Transverse colon (tissue), 4 donors: Measurements from ENCODE around the gene SYT1. TPM values are rescaled to one million over a fixed set of nuclear protein-coding genes. Genes with fewer than 3 reads are reported as not detected.
A peak's percentile ranks its signal among the peaks of the same experiment; 100 is the strongest.

ENCODE experiments used
- DNase-seq: peaks from one replicate; pipeline ENCODE4 v3.0.0-alpha.2; 2019
- H3K27ac ChIP-seq, 4 donors: fragments of 200-600 bp; sonication (generic); 2 replicates each; pipeline ENCODE4 v1.5.1; 2016 to 2018; ENCODE audit warnings: inconsistent platforms in 4 of 4
- H3K27me3 ChIP-seq: fragments of 200-600 bp; sonication (generic); 2 replicates; pipeline ENCODE4 v1.5.1; 2017; ENCODE audit warnings: inconsistent platforms
- H3K36me3 ChIP-seq, 4 donors: fragments of 200-600 bp; sonication (generic); 2 replicates each; pipeline ENCODE4 v1.5.1; 2017 to 2019; ENCODE audit warnings: inconsistent platforms in 4 of 4
- H3K4me1 ChIP-seq, 4 donors: fragments of 200-600 bp; sonication (generic); 2 replicates each; pipeline ENCODE4 v1.5.1; 2017 to 2020; ENCODE audit warnings: inconsistent platforms in 4 of 4
- H3K4me3 ChIP-seq, 4 donors: fragments of 200-600 bp; sonication (generic); 1 replicate in 1 of 4; 2 replicates in 3 of 4; pipeline versions ENCODE4 v1.5.1 to v1.6.1; 2017 to 2019; ENCODE audit warnings: inconsistent platforms in 4 of 4
- H3K9me3 ChIP-seq, 2 donors: fragments of 200-600 bp; sonication (generic); 2 replicates each; pipeline ENCODE4 v1.5.1; 2017 to 2019; ENCODE audit warnings: inconsistent platforms in 2 of 2
- CTCF ChIP-seq, 5 experiments: fragments of 200-600 bp in 3 of 5; fragments of 450-650 bp in 2 of 5; sonication (generic) in 3 of 5; IDR thresholded peaks; 1 replicate in 2 of 5; 2 replicates in 3 of 5; pipeline ENCODE4 v1.5.1; 2016 to 2017; ENCODE audit warnings: antibody characterized with exemption in 5 of 5, inconsistent platforms in 3 of 5, mild to moderate bottlenecking in 2 of 5, moderate library complexity in 1 of 5
- EP300 ChIP-seq: sonication (generic); formaldehyde crosslinking; IDR thresholded peaks from one replicate; pipeline ENCODE4 v1.6.1; 2017; ENCODE audit warnings: antibody characterized with exemption, low read depth
- POLR2A ChIP-seq: fragments of 450-650 bp; IDR thresholded peaks from one replicate; pipeline ENCODE4 v1.6.1; 2016; ENCODE audit warnings: antibody characterized with exemption, mild to moderate bottlenecking, moderate library complexity
- POLR2AphosphoS5 ChIP-seq, 3 donors: sonication (generic); formaldehyde crosslinking; IDR thresholded peaks; one replicate each; pipeline ENCODE4 v1.6.1; 2016; ENCODE audit warnings: antibody characterized with exemption in 3 of 3
- WGBS, 2 donors: methylation state at CpG; one replicate each; pipeline ENCODE4 v1.1.5; 2018; ENCODE audit warnings: low coverage in 1 of 2; 5-methylcytosine and 5-hydroxymethylcytosine counted together
- in situ Hi-C, 4 donors: fragments of 200-750 bp; cut with MboI; loops; one replicate each; pipeline versions ENCODE4 v1.15.0 to v1.15.1; 2017; ENCODE audit warnings: low sequenced_read_pairs in 3 of 4, low pct_ligation_motif_present in 1 of 4, low pct_unique_long_range_greater_than_20kb in 1 of 4
- intact Hi-C: fragments of 100-400 bp; cut with DNase I; formaldehyde crosslinking; loops from one replicate; pipeline ENCODE4 v1.15.1; 2023; ENCODE audit warnings: low total_unique reads
- total RNA-seq, 4 donors: library from RNA; depleted of rRNA; stranded (reverse); fragments of >200 nt; gene quantifications; one replicate each; pipeline ENCODE4 v1.1.0, GENCODE V29; 2016

SYT1 gene
- total RNA-seq, 4 donors from 2014 or later: 0.60 to 4.9 (median 2.1) TPM

DNA sequence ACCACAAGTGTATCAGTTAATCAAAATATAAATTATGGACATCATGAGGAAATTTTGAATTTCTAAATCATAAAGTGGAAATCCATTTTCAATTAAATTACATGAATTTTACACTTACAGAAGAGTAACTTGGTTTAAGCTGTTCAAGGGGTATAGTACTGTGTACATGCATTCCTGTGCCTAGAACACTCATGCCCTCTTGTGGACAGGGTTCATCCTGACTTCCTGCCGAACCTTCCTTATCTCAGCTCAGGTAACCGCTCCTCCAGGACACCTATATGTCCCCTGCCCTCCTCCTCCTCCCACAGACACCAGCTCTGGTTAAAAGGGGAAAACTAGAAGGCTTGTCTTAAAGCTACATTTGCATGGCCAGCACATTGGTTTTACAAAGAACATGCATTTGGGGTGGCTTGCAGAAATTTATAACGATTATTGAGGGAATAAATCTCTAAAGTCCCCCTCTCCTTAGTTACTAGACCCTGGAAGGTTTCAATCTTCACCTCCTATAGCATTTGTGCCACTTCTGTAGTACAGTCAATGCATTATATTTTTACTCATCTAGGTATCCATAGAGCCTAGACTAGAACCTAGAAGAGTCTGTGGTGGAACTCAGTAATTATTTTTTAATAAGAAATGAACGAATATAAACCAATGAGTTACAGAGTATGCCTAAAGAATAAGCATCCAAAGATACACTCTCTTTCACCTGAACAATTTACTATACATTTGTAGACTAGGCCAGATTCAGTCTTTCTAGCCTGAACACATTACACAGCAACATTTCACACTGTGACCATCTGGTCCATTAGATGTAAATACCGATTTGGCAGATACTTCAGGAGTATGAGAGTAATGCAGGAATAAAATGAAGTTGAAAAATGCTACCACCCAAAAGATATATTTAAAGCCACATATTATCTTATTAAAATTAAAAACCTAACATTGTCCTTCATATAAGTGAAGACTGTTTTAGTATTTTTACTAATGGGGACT, 480.6 kb downstream of the SYT1 start:
- H3K36me3 ChIP-seq: no peaks in the 10 kb centered on the region
- WGBS, 2 donors: 51 to 57% methylated on average over 5 of the region's 5 CpGs
- no peaks in the 10 kb centered on the region for H3K4me1 ChIP-seq
- H3K27ac ChIP-seq: no peak overlapping the region
- no peaks in the 10 kb centered on the region for H3K27me3 ChIP-seq
- H3K4me3 ChIP-seq: no peak overlapping the region
- TF ChIP-seq POLR2AphosphoS5 (IDR thresholded peaks at IDR 0.05): no peak
- TF ChIP-seq POLR2A: no peak
- TF ChIP-seq EP300: no peak
- peak; percentile 30 to 50 (median 34) for TF ChIP-seq CTCF (IDR thresholded peaks at IDR 0.05)
- peak; percentile 41 for DNase-seq
- intact Hi-C loops: no loop called here
- in situ Hi-C loops: no loop called here
- H3K9me3 ChIP-seq: no peaks in the 10 kb centered on the region

- no peak overlapping the region for H3K27ac ChIP-seq
- intact Hi-C loops (no loop called here), in situ Hi-C loops (no loop called here)
- no peaks in the 10 kb centered on the region for H3K36me3 ChIP-seq
- H3K4me3 ChIP-seq: no peak overlapping the region
- H3K27me3 ChIP-seq: no peaks in the 10 kb centered on the region
- no peaks in the 10 kb centered on the region for H3K9me3 ChIP-seq
- 50 to 63% methylated on average over 1 of the region's 1 CpG for WGBS, 2 donors
- H3K4me1 ChIP-seq: no peaks in the 10 kb centered on the region
- TF ChIP-seq EP300 (no peak), POLR2A (no peak), POLR2AphosphoS5 (IDR thresholded peaks at IDR 0.05) (no peak), CTCF (IDR thresholded peaks at IDR 0.05) (no peak)
- DNase-seq: no peak
Observed at GRCh38 chr12:79347866-79348265, 483.3 kb downstream of the SYT1 start.

- TF ChIP-seq POLR2A: no peak
- no peak for TF ChIP-seq CTCF (IDR thresholded peaks at IDR 0.05)
- no peak for TF ChIP-seq POLR2AphosphoS5 (IDR thresholded peaks at IDR 0.05)
- H3K9me3 ChIP-seq: no peaks in the 10 kb centered on the region
- 74 to 75% methylated on average over 3 of the region's 3 CpGs for WGBS, 2 donors
- H3K27ac ChIP-seq: no peak overlapping the region
- no peaks in the 10 kb centered on the region for H3K36me3 ChIP-seq
- intact Hi-C loops: no loop called here
- DNase-seq: no peak
- H3K4me3 ChIP-seq: no peak overlapping the region
- no peaks in the 10 kb centered on the region for H3K4me1 ChIP-seq
- in situ Hi-C loops: no loop called here
- no peaks in the 10 kb centered on the region for H3K27me3 ChIP-seq
Observed at GRCh38 chr12:79351251-79351650, 486.7 kb downstream of the SYT1 start.

DNA sequence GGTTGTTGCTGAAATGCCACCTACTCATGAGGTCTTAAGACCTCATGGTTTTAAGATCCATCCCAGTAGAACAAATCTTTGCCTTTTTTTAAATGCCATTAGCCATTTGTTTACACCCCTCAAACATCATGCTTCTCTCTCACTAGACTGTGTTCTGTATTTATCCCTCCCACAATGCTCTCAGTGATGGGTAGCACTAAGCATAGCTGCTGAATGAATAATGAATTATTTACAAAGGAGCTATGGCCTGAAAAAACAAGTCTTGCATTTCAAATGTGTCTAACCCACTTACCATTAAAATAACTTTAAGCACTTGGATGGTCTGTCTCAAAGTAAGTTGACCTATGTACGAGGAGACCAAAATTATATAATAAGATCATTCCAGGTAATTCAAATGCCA, 491.6 kb downstream of the SYT1 start:
- Histone ChIP-seq H3K27ac (no peak overlapping the region), H3K9me3 (no peaks in the 10 kb centered on the region), H3K4me1 (no peaks in the 10 kb centered on the region), H3K27me3 (no peaks in the 10 kb centered on the region), H3K4me3 (no peak overlapping the region), H3K36me3 (no peaks in the 10 kb centered on the region)
- in situ Hi-C loops: no loop called here
- intact Hi-C loops: no loop called here
- no peak for TF ChIP-seq POLR2AphosphoS5 (IDR thresholded peaks at IDR 0.05)
- TF ChIP-seq POLR2A: no peak
- no peak for TF ChIP-seq CTCF (IDR thresholded peaks at IDR 0.05)
- no peak for TF ChIP-seq EP300
- WGBS, 2 donors: 67 to 73% methylated on average over 1 of the region's 1 CpG
- DNase-seq: no peak
